H1 (cell line): Measurements from ENCODE around the gene GNA12. TPM values are rescaled to one million over a fixed set of nuclear protein-coding genes. Genes with fewer than 3 reads are reported as not detected.

ENCODE experiments used
- CTCF ChIA-PET: fragments of 300-600 bp; sonication (Branson Sonifier 250); formaldehyde crosslinking; loops from one replicate; lab custom pipeline; 2021; ENCODE audit not compliant: partially characterized antibody; lab: Charles Lee
- POLR2A ChIA-PET: fragments of 300-600 bp; sonication (Branson Sonifier 250); formaldehyde crosslinking; loops from one replicate; lab custom pipeline; 2021; ENCODE audit warnings: inconsistent platforms; ENCODE audit not compliant: partially characterized antibody; lab: Charles Lee
- DNase-seq, 2 experiments: peaks; one replicate each; pipeline versions ENCODE4 v3.0.0 to v3.0.0-alpha.2; 2010 to 2022; ENCODE audit warnings: low spot score in 2 of 2, low read depth in 1 of 2, mixed read lengths in 1 of 2
- FAIRE-seq: peaks from 2 replicates; lab custom pipeline; 2011; peaks lifted over from hg19 to GRCh38; lab: Jason Lieb, UNC
- H2AFZ ChIP-seq: 2 replicates; pipeline ENCODE4 v1.8.1; 2012; ENCODE audit warnings: low read length, inconsistent platforms
- H2AK5ac ChIP-seq: 2 replicates; pipeline ENCODE4 v1.6.1; 2013; ENCODE audit warnings: low read depth, low read length
- H2BK120ac ChIP-seq: replicated peaks from 2 replicates; pipeline ENCODE3; 2013; ENCODE audit warnings: low read depth, low read length, inconsistent platforms
- H2BK12ac ChIP-seq: 2 replicates; pipeline ENCODE4 v1.6.1; 2013; ENCODE audit warnings: low read depth, low read length
- H2BK15ac ChIP-seq: 2 replicates; pipeline ENCODE4 v1.6.1; 2013; ENCODE audit warnings: low read length
- H2BK20ac ChIP-seq: 2 replicates; pipeline ENCODE4 v1.6.1; 2013; ENCODE audit warnings: low read length
- H2BK5ac ChIP-seq: 2 replicates; pipeline ENCODE4 v1.6.1; 2013; ENCODE audit warnings: low read depth, low read length
- H3K14ac ChIP-seq: 2 replicates; pipeline ENCODE4 v1.6.1; 2013; ENCODE audit warnings: inconsistent platforms; ENCODE audit not compliant: insufficient read length
- H3K18ac ChIP-seq: 2 replicates; pipeline ENCODE4 v1.6.1; 2013; ENCODE audit warnings: low read length; ENCODE audit errors: extremely low read depth
- H3K23ac ChIP-seq: 2 replicates; pipeline ENCODE4 v1.6.1; 2013; ENCODE audit warnings: inconsistent platforms; ENCODE audit not compliant: insufficient read length
- H3K23me2 ChIP-seq: 2 replicates; pipeline ENCODE4 v1.6.1; 2013; ENCODE audit warnings: low read depth, low read length
- H3K27ac ChIP-seq: 2 replicates; pipeline ENCODE4 v1.6.1; 2011; ENCODE audit warnings: low read depth, low read length, inconsistent platforms
- H3K27me3 ChIP-seq, 4 experiments: replicated peaks in 1 of 4; 1 replicate in 1 of 4; 2 replicates in 3 of 4; pipeline versions ENCODE4 v1.6.1 to v1.8.1; 2011 to 2013; ENCODE audit warnings: low read length in 3 of 4, mild to moderate bottlenecking in 3 of 4, inconsistent platforms in 2 of 4, mixed read lengths in 2 of 4, moderate library complexity in 1 of 4; ENCODE audit not compliant: control insufficient read depth in 3 of 4, insufficient read depth in 3 of 4; ENCODE audit errors: extremely low read depth in 1 of 4
- H3K36me3 ChIP-seq, 4 experiments: 2 replicates each; pipeline versions ENCODE4 v1.6.1 to v1.8.1; 2011 to 2013; ENCODE audit warnings: mild to moderate bottlenecking in 4 of 4, low read length in 3 of 4, moderate library complexity in 2 of 4, control low read depth in 1 of 4, inconsistent platforms in 1 of 4; ENCODE audit not compliant: insufficient read depth in 4 of 4, control insufficient read depth in 2 of 4
- H3K4ac ChIP-seq: replicated peaks from 2 replicates; pipeline ENCODE3; 2013; ENCODE audit warnings: low read length, low read depth, mixed read lengths, inconsistent platforms; ENCODE audit not compliant: insufficient read length
- H3K4me1 ChIP-seq, 4 experiments: replicated peaks in 1 of 4; 1 replicate in 1 of 4; 2 replicates in 3 of 4; pipeline versions ENCODE4 v1.6.1 to v1.8.1; 2011 to 2013; ENCODE audit warnings: low read length in 3 of 4, inconsistent platforms in 2 of 4, mixed read lengths in 1 of 4; ENCODE audit not compliant: insufficient read depth in 4 of 4, control insufficient read depth in 3 of 4
- H3K4me2 ChIP-seq, 2 experiments: 2 replicates each; pipeline versions ENCODE4 v1.6.1 to v1.8.1; 2011 to 2013; ENCODE audit warnings: low read depth in 2 of 2, low read length in 2 of 2, control low read depth in 1 of 2, inconsistent platforms in 1 of 2, mild to moderate bottlenecking in 1 of 2; ENCODE audit not compliant: insufficient read depth in 1 of 2
- H3K4me3 ChIP-seq, 4 experiments: fragments of 200-600, 300-600 bp in 1 of 4; sonication (generic), shearing (Covaris generic), sonication (Bioruptor Twin) in 1 of 4; 2 replicates each; pipeline versions ENCODE4 v1.5.1 to v1.8.1; 2011 to 2016; ENCODE audit warnings: low read length in 4 of 4, low read depth in 3 of 4, control low read depth in 2 of 4, inconsistent platforms in 2 of 4, mild to moderate bottlenecking in 2 of 4, mixed read lengths in 1 of 4, moderate library complexity in 1 of 4; ENCODE audit not compliant: insufficient read depth in 2 of 4; ENCODE audit errors: extremely low read depth in 1 of 4
- H3K56ac ChIP-seq: replicated peaks from 2 replicates; pipeline ENCODE3; 2013; ENCODE audit warnings: low read depth, mild to moderate bottlenecking, mixed read lengths, low read length, inconsistent platforms; ENCODE audit not compliant: insufficient read length
- H3K79me1 ChIP-seq: 2 replicates; pipeline ENCODE4 v1.6.1; 2013; ENCODE audit warnings: low read depth, low read length, control low read depth
- H3K79me2 ChIP-seq, 2 experiments: 2 replicates each; pipeline versions ENCODE4 v1.6.1 to v1.8.1; 2012 to 2013; ENCODE audit warnings: low read length in 2 of 2, mild to moderate bottlenecking in 2 of 2, inconsistent platforms in 1 of 2; ENCODE audit not compliant: insufficient read depth in 2 of 2, control insufficient read depth in 1 of 2
- H3K9ac ChIP-seq, 4 experiments: replicated peaks in 1 of 4; 1 replicate in 1 of 4; 2 replicates in 3 of 4; pipeline versions ENCODE4 v1.6.1 to v1.8.1; 2011 to 2013; ENCODE audit warnings: low read depth in 3 of 4, low read length in 3 of 4, control low read depth in 2 of 4, mild to moderate bottlenecking in 2 of 4, moderate library complexity in 2 of 4, inconsistent platforms in 1 of 4; ENCODE audit errors: extremely low read depth in 1 of 4
- H3K9me3 ChIP-seq, 2 experiments: 2 replicates each; pipeline versions ENCODE4 v1.6.1 to v1.8.1; 2012 to 2013; ENCODE audit warnings: mild to moderate bottlenecking in 2 of 2, moderate library complexity in 2 of 2, control low read depth in 1 of 2, inconsistent platforms in 1 of 2, low read depth in 1 of 2, low read length in 1 of 2, mixed read lengths in 1 of 2; ENCODE audit not compliant: insufficient read depth in 2 of 2
- H4K20me1 ChIP-seq, 2 experiments: replicated peaks in 1 of 2; 2 replicates each; pipeline versions ENCODE3 to v1.8.1; 2011 to 2013; ENCODE audit warnings: inconsistent platforms in 2 of 2, low read length in 2 of 2, mild to moderate bottlenecking in 1 of 2; ENCODE audit not compliant: insufficient read depth in 2 of 2, control insufficient read depth in 1 of 2
- H4K5ac ChIP-seq: 2 replicates; pipeline ENCODE4 v1.6.1; 2013; ENCODE audit warnings: low read length, low read depth, mixed read lengths, inconsistent platforms; ENCODE audit not compliant: insufficient read length
- H4K8ac ChIP-seq: 2 replicates; pipeline ENCODE4 v1.8.0; 2013; ENCODE audit warnings: mild to moderate bottlenecking, moderate library complexity, low read length, inconsistent platforms; ENCODE audit not compliant: insufficient read depth; ENCODE audit errors: extremely low read depth
- H4K91ac ChIP-seq: replicated peaks from 2 replicates; pipeline ENCODE3; 2013; ENCODE audit warnings: low read length, mixed read lengths, inconsistent platforms; ENCODE audit not compliant: insufficient read length
- ATF3 ChIP-seq: IDR thresholded peaks from 2 replicates; pipeline ENCODE4 v1.6.1; 2011; ENCODE audit warnings: low read depth, mild to moderate bottlenecking, low read length; ENCODE audit not compliant: insufficient read depth
- CBX5 ChIP-seq: fragments of 300-800, 300-1000 bp; sonication (generic); IDR thresholded peaks from 2 replicates; pipeline ENCODE4 v1.7.1; 2016; ENCODE audit warnings: antibody characterized with exemption, low read length, low read depth
- CREB1 ChIP-seq: IDR thresholded peaks from 2 replicates; pipeline ENCODE4 v1.6.1; 2012; ENCODE audit warnings: inconsistent platforms
- GTF2F1 ChIP-seq: IDR thresholded peaks from 2 replicates; pipeline ENCODE4 v1.6.1; 2012; ENCODE audit warnings: low read depth, low read length, improper control_type of control experiment, borderline replicate concordance
- NANOG ChIP-seq: IDR thresholded peaks from 2 replicates; pipeline ENCODE4 v1.6.1; 2011; ENCODE audit warnings: low read length, low read depth, mild to moderate bottlenecking, inconsistent platforms; ENCODE audit not compliant: insufficient read depth, poor library complexity, severe bottlenecking
- NRF1 ChIP-seq: IDR thresholded peaks from 2 replicates; pipeline ENCODE4 v1.6.1; 2011; ENCODE audit warnings: mild to moderate bottlenecking, low read depth, low read length, improper control_type of control experiment
- SP4 ChIP-seq: IDR thresholded peaks from 2 replicates; pipeline ENCODE4 v1.6.1; 2012; ENCODE audit warnings: low read length, inconsistent platforms
- TAF7 ChIP-seq: optimal IDR thresholded peaks from 2 replicates; pipeline ENCODE3; 2011; ENCODE audit warnings: low read depth, mild to moderate bottlenecking, inconsistent platforms, low read length, moderate library complexity, borderline replicate concordance
- USF2 ChIP-seq: IDR thresholded peaks from 2 replicates; pipeline ENCODE4 v1.6.1; 2011; ENCODE audit warnings: low read length, improper control_type of control experiment
- WGBS, 2 experiments: shearing (Covaris generic) in 1 of 2; methylation state at CpG; one replicate each; pipeline versions ENCODE4 v1.1.6 to v1.1.7; 2013 to 2015; ENCODE audit warnings: low lambda C conversion rate in 2 of 2, mixed read lengths in 2 of 2, inconsistent platforms in 1 of 2, low coverage in 1 of 2, missing lambda C conversion rate in 1 of 2; ENCODE audit not compliant: insufficient replicate concordance in 2 of 2, insufficient coverage in 1 of 2, insufficient read length in 1 of 2; ENCODE audit errors: extremely low coverage in 1 of 2, missing lambda C conversion rate in 1 of 2; 5-methylcytosine and 5-hydroxymethylcytosine counted together
- polyA plus RNA-seq, 7 experiments: library from polyadenylated mRNA; depleted of rRNA in 3 of 7; stranded (reverse) in 5 of 7; unstranded in 2 of 7; fragments of >200 nt in 5 of 7; fragments of 200-250 nt in 2 of 7; gene quantifications; 1 replicate in 5 of 7; 2 replicates in 1 of 7; 4 replicates in 1 of 7; pipeline versions ENCODE4 v1.2.1 to v1.2.3, GENCODE V29; 2011 to 2013; ENCODE audit warnings: missing spikeins in 2 of 7, mixed read lengths in 2 of 7
- total RNA-seq: library from RNA; stranded (reverse); fragmentation: NEBNext Ultra II Directional; extraction: Animal tissue kit (Norgen Biotek cat#: 25700); gene quantifications from 2 replicates; pipeline ENCODE4 v1.2.1, GENCODE V29; 2021

The GNA12 gene
- total and polyA plus RNA-seq, 2 of the 8 experiments (the other 6 are each of a cell fraction or from before 2014, with no cell fraction given), result 96.5 to 109 TPM

- Histone ChIP-seq H3K9me3 (no peaks in the 10 kb centered on the region), H3K36me3 (peaks cover 12 to 28% (median 25%) of the 10 kb centered on the region in 4 experiments), H2AFZ (no peak overlapping the region), H3K4me1 (peaks cover 0 to 11% (median 5%) of the 10 kb centered on the region in 4 experiments; a peak in 5 of 7 replicates), H3K27ac (no peak overlapping the region), H2BK12ac (no peak overlapping the region), H3K4me2 (no peak overlapping the region), H3K27me3 (no peaks in the 10 kb centered on the region), H3K14ac (no peak overlapping the region), H2BK5ac (peak overlapping the region; percentile 15; the same call in 1 of the 2 replicates), H4K5ac (no peak overlapping the region), H3K56ac (no peak overlapping the region), H4K91ac (no peak overlapping the region), H4K20me1 (peaks cover 2 to 22% of the 10 kb centered on the region in 2 experiments), H2BK20ac (no peak overlapping the region), H3K23ac (no peak overlapping the region), H2AK5ac (no peak overlapping the region), H3K9ac (no peak overlapping the region), H4K8ac (no peak overlapping the region), H3K18ac (no peak overlapping the region), H3K4me3 (no peak overlapping the region), H3K79me2 (peaks cover 12 to 82% of the 10 kb centered on the region in 2 experiments; a peak in 3 of 4 replicates), H3K79me1 (peaks cover 16% of the 10 kb centered on the region), H2BK15ac (no peak overlapping the region), H2BK120ac (no peak overlapping the region), H3K23me2 (no peaks in the 10 kb centered on the region; the same call in 1 of the 2 replicates), H3K4ac (peak overlapping the region; percentile 0)
- CTCF ChIA-PET, result interaction anchor here (0.7 to 1.1 kb wide), 5 partner anchors 15 to 68 kb away, joined by 3 to 6 read pairs (median 3); no protein-coding TSS in a partner anchor
- POLR2A ChIA-PET, result interaction anchor here (1.0 to 1.1 kb wide), 2 partner anchors 11 to 34 kb away, joined by 3 read pairs; no protein-coding TSS in a partner anchor
- DNase-seq (no peak), FAIRE-seq (no peak)
- 94% methylated on average over 20 of the region's 20 CpGs; no CpG with 5 or more reads in 1 of the 2 experiments for WGBS, 2 experiments
- TF ChIP-seq GTF2F1 (no peak), NRF1 (no peak), TAF7 (no peak), NANOG (no peak), ATF3 (no peak), SP4 (no peak), CBX5 (no peak), CREB1 (no peak), USF2 (no peak)
Measured at GRCh38 chr7:2796358-2797352, 47.5 kb downstream of the GNA12 start.
